Dedifferentiated amniotic fluid mesenchymal stem cell (primary cell): Measurements from ENCODE around the gene TLR3.
"Not testable (repeated sequence)": the region's sequence is repeated elsewhere in the genome, so short reads cannot be mapped to it uniquely, and the experiment has no call there.

Source experiments
- DNase-seq: peaks from one replicate; pipeline ENCODE4 v3.0.0-alpha.2; 2016; ENCODE audit errors: extremely low spot score

TLR3 gene

GRCh38 chr4:186047501-186047900, 21.5 kb upstream of the TLR3 start:
- not testable (repeated sequence) for DNase-seq

GRCh38 chr4:186050135-186050534, 18.8 kb upstream of the TLR3 start:
- not testable (repeated sequence) for DNase-seq

GRCh38 chr4:186051096-186051495, 17.9 kb upstream of the TLR3 start:
- DNase-seq: no peak

- no peak for DNase-seq
These were observed 10.5 kb upstream of the TLR3 start for GRCh38 chr4:186058253-186058979.

GRCh38 chr4:186058980-186059316, 10.0 kb upstream of the TLR3 start:
- no peak for DNase-seq

- no peak for DNase-seq
These were observed 7.0 kb upstream of the TLR3 start for GRCh38 chr4:186061921-186062320.

GRCh38 chr4:186067757-186068385, 1.1 kb upstream of the TLR3 start:
- DNase-seq: peak; percentile 57

- DNase-seq: no peak
These were observed 773 bp downstream of the TLR3 start for GRCh38 chr4:186069729-186070128.

- no peak for DNase-seq
These were observed 3.6 kb downstream of the TLR3 start for GRCh38 chr4:186072516-186072915.

- no peak for DNase-seq
These were observed 5.2 kb downstream of the TLR3 start for GRCh38 chr4:186074189-186074588.

GRCh38 chr4:186078981-186079638, 10.2 kb downstream of the TLR3 start:
- no peak for DNase-seq

GRCh38 chr4:186079694-186080093, 10.7 kb downstream of the TLR3 start:
- no peak for DNase-seq

GRCh38 chr4:186081202-186081807, 12.3 kb downstream of the TLR3 start:
- DNase-seq: no peak

- no peak for DNase-seq
These were observed 13.3 kb downstream of the TLR3 start for GRCh38 chr4:186082221-186082620.

GRCh38 chr4:186088523-186088922, 19.6 kb downstream of the TLR3 start:
- no peak for DNase-seq

GRCh38 chr4:186092296-186092695, 23.3 kb downstream of the TLR3 start:
- DNase-seq: no peak

- no peak for DNase-seq
These were observed 26.4 kb downstream of the TLR3 start for GRCh38 chr4:186095406-186095805.

- DNase-seq: no peak
These were observed 27.8 kb downstream of the TLR3 start for GRCh38 chr4:186096681-186097165.

GRCh38 chr4:186097386-186097785, 28.4 kb downstream of the TLR3 start:
- DNase-seq: no peak

- DNase-seq: no peak
These were observed 34.0 kb downstream of the TLR3 start for GRCh38 chr4:186102931-186103330.

- no peak for DNase-seq
These were observed 35.3 kb downstream of the TLR3 start, which contains the start of gene FAM149A for GRCh38 chr4:186104114-186104889. FAM149A (plus strand) TSS chr4:186104704.
